GM18508 (cell line): ENCODE data around the gene ZNF200.
"Not testable (repeated sequence)": the region's sequence is repeated elsewhere in the genome, so short reads cannot be mapped to it uniquely, and the experiment has no call there.

Source experiments
- ATAC-seq: cut with Tn5 transposase; IDR thresholded peaks from one replicate; pipeline ENCODE4 v1.9.1; 2021; ENCODE audit warnings: moderate number of reproducible peaks; ENCODE audit not compliant: insufficient read depth, unreplicated experiment

The ZNF200 gene

GRCh38 chr16:3182608-3183444, 52.1 kb downstream of the ZNF200 start:
- no peak for ATAC-seq

GRCh38 chr16:3182293-3182607, 52.7 kb downstream of the ZNF200 start:
- ATAC-seq, result not testable (repeated sequence)

DNA sequence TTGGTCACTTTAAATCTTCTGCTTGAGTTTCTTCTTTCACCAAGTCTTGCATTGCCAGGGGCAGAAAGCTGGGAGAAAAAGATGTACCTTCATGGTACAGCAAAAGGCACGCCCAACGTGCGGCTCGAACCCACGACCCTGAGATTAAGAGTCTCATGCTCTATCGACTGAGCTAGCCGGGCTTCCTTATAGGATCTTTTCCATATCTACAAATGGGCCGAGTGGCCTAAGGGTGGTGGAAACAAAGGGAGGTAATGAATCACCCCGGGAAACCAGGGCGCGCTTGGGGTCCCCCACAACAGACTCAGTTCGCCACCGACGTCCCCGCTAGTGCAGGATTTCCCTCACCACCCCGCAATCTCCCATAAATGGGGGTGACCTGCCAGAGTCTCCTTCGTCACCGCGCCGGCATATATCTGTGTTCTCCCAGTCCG, 54.5 kb downstream of the ZNF200 start:
- ATAC-seq, result no peak

DNA sequence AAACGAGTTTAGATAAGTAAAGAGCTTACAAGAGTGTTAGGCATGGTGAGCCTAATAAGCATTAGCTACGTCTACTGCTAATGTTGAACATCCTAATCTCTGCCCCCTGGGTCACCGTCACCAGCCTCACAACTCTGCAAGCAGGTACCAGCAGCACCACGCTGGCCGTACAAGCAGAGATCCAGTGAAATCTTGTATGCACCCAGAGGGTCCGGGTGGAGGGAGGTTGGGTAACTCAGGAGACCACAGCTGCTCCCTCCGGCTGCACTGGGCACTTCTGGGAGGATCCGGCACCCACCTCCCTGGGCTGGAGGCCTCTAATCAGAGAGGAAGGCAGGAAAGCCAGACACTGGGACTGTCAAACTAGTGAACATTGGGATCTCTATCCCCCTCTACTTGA, 55.3 kb downstream of the ZNF200 start:
- ATAC-seq, result no peak

- no peak for ATAC-seq
These were observed 59.5 kb downstream of the ZNF200 start for GRCh38 chr16:3175157-3176093.

DNA sequence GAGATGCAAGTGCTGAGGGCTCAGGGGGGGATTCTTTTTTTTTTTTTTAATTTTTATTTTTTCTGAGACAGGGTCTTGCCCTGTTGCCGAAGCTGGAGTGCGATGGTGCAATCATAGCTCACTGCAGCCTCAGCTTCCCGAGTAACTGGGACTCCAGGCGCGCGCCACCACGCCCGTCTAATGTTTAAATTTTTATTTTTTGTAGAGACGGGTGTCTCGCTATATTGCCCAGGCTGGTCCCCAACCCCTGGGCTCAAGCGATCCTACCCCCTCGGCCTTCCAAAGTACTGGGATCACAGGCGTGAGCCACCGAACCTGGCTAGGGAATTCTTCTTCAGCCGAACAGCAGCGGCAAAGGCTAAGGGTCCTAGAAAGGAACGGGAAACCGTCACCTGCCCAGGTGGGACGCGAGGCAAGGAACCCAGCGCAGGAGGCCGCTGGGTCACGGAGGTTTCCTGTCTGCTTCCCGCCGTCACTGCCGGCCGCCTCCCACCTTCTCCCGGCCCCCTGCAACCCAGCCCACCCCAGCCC, 60.3 kb downstream of the ZNF200 start:
- ATAC-seq, result no peak

- ATAC-seq, result no peak
These were observed 60.9 kb downstream of the ZNF200 start for GRCh38 chr16:3173892-3174617.
